ENCODE measurements around the gene GPA33.
"Not testable (repeated sequence)": the region's sequence is repeated elsewhere in the genome, so short reads cannot be mapped to it uniquely, and the experiment has no call there.

The GPA33 gene

DNA sequence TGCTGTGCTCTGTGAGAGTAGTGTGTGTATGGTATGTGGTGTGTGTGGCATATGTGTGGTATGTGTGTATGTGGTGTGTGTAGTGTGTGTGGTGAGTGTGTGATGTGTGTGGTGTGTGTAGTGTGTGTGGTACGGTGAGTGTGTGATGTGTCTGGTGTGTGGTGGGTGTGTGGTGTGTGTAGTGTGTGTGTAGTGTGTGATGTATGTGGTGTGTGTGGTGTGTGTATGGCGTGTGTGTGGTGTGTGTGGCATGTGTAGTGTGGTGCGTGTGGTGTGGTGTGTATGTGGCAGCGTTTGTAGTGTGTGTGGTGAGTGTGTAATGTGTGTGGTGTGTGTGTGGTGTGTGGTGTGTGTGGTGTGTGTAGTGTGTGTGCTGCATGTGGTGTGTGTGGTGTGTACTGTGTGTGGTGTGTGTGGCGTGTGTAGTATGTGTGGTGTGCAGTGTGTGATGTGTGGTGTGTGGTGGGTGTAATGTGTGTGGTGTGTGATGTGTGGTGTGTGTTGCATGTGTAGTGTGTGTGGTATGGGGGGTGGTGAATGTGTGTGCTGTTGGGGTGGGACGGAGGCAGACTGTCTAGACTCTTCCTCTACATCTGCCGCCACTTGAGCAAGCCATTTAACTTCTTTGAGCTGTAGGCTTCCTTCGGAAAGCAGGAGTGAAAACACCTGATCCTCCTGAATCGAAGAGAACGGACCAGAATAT, 33.5 kb downstream of the GPA33 start:
- no peak for DNase-seq (ENCODE audit: low spot score)

DNA sequence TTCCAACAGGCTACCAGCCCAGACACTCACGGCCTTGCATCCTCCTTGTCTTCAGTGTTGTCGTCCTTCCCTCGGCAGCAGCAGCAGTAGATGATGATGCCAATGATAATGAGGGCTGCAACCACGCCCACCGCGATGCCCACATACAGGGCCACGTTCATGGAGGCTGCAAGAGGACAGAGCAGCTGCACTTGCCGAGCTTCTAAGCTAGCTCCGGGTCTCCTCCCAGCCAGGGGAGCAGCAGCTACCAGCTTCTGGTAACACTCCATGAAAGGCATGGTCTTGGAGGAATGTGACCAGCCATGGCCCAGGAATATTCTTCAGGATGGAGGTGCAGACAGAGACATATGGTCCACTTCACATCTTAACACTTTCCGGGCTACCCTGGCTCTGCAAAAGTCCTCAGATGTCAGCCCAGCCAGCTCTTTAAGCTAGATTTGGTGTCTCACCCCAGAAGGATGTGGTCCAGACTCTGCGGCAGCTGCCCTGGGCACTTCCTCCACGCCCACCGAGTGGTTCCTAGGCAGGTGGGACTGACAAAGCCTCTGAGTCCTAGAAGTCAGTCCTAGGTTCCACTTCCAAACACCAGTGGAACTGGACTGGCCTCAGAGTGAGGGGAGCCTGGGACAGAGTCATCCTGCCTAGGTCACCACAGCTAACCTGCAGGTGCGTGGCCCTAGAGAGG, 35.1 kb downstream of the GPA33 start:
- DNase-seq (ENCODE audit: low spot score) = no peak

DNA sequence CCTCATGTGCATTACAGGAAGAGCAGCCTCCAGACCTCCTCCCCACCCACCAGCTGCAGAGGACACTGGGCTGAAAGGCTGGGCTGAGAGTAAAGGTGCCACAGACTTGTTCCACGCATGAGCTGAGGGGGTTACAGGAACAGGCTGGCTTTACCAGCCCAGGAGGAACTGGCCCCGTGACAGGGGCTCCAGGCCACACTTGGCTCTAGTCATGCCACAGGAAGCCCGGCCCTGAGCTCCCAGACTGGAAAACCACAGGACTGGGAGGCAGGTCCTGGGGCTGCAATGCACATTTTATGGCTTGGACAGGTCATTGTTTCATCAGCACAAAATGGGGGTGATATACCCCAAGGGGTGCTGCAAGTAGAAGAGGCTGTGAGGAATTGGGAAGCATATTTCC, 35.6 kb downstream of the GPA33 start:
- DNase-seq (ENCODE audit: low spot score) = no peak

DNA sequence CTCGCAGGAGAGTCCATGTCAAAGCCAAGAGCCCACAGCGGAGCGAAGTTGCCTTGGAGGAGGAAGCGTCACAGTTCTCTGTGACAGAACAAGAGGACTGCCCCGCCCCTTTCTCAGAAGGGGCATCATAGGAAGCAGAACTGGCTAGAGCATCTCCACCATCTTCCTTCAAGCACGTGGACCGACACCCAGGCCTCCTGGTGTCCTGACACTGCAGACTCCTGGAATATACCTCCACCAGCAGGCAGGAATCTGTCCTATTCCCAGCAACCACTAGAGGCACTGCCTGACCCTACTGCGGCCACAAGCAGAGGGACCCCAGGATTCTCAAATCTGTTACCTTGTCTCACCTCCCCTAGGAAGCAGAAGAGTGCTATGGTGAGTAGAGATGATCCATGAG, 37.8 kb downstream of the GPA33 start:
- DNase-seq (ENCODE audit: low spot score) = peak; percentile 65

DNA sequence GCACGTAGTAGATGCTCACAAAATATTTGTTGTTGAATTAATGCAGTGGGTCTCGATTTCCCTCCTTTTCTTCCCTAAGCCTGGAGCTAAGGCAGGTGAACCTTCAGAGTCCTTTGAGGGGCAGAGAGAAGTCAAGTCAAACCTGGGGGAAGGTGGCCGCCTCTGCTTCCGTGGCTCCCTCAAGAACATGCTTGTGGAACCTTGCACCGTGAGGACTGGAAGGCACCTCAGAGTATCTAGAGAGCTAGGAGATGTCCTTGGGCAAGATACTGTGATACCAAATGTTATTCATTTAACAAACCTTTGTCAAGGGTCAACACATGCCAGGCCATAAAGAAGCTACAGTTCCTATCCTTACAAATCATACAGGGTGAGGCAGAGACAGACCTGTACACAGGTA, 38.3 kb downstream of the GPA33 start:
- DNase-seq (ENCODE audit: low spot score) = no peak

DNA sequence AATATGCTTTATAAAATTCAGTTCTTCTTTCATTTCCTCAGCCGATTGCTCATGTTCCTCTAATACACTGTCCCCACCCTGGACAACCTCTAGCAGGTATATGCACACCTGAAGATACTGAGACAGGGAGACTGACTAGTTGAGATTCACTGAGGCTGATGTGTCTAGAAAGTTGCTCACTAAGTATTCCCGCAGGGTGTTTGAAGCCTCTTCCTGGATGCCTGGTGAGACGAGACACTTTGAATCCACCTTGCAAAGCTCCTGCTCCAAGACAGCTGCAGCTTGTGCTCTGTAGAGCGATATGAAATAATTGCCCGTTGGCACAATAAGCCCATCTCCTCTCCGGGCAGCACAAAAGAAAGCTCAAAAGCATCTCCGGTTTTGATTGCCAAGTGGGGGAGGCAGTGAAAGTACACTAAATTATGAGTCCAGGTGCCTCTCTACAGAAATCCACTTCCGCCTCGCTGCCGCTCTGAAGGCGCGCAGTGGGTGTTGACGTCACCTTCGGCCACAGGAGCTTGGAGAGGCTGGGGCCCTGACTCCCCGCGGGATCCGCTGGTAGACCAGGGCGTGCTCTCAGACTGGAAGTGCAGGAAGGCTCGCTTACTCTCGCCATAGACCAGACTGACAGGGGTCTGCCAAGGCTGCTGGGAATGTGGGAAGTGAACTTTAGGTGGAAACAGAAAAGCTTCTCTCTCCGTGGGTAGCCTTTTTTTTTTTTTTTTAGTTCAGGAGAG, 46.3 kb downstream of the GPA33 start:
- DNase-seq (ENCODE audit: low spot score) = no peak

DNA sequence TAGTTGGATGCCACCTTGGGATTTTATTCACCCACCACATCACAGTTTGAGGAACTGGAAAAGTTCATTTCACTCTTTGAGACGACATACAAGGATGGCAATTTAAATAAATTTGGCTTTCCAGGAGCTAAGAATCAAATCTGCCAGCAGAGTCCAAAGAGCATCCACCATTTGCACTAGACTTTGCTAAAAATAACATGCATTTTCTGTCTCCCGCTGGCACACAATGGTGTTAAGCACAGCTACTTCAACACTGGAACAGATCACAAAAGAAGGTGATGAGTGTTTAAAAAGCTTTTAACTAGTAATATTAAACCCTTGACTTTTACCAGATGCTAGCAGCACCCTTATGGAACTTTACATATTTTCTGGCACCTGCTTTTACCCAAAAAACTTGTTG, 56.5 kb downstream of the GPA33 start:
- no peak for DNase-seq (ENCODE audit: low spot score)

DNA sequence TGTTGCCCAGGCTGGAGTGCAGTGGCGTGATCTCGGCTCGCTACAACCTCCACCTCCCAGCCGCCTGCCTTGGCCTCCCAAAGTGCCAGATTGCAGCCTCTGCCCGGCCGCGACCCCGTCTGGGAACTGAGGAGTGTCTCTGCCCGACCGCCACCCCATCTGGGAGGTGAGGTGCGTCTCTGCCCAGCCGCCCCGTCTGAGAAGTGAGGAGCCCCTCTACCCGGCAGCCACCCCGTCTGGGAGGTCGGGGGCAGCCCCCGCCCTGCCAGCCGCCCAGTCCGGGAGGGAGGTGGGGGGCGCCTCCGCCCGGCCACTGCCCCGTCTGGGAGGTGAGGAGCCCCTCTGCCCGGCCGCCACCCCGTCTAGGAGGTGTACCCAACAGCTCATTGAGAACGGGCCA, 60.6 kb downstream of the GPA33 start:
- not testable (repeated sequence) for DNase-seq (ENCODE audit: low spot score)

DNA sequence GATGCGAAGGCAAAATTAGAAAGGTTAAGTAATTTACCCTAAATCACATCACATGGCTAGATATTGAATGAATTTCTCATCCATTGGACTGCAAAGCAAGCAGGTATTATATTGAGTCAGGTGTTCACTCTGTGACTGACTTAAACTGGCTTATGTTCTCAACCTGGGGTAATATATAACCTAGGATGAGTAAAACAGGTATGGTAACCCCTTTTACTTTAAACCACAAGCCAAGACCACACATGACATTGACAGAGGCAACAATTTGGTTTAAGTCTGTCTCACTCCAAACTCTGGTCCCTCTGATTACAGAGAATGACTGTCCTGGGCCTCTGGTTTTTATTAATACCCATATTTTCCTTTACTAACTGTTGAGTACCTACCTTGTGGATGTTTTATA, 67.8 kb downstream of the GPA33 start:
- no peak for DNase-seq (ENCODE audit: low spot score)

DNA sequence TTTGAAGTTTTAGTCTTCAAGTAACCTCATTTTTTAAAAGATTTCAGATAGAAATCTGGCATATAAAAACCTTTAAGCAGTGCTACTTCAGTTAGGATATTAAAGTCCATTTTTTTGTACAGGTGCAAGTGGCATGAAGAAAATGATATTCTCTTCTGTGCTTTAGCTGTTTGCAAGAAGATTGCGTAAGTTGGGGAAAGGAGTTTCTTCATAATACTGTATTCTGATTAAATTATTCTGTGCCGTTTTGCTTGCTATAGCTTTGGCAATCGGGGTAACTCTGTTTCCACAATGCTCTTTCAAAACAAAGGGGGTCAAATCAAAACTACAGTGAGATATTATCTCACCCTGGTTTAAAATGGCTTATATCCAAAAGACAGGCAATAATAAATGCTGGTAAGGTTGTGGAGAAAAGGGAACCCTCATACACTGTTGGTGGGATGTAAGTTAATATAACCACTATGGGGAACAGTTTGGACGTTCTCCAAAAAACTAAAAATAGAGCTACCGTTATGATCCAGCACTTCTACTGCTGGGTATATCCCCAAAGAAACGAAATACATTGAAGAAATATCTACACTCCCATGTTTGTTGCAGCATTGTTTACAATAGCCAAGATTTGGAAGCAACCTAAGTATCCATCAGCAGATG, 74.0 kb downstream of the GPA33 start:
- DNase-seq (ENCODE audit: low spot score) = no peak

DNA sequence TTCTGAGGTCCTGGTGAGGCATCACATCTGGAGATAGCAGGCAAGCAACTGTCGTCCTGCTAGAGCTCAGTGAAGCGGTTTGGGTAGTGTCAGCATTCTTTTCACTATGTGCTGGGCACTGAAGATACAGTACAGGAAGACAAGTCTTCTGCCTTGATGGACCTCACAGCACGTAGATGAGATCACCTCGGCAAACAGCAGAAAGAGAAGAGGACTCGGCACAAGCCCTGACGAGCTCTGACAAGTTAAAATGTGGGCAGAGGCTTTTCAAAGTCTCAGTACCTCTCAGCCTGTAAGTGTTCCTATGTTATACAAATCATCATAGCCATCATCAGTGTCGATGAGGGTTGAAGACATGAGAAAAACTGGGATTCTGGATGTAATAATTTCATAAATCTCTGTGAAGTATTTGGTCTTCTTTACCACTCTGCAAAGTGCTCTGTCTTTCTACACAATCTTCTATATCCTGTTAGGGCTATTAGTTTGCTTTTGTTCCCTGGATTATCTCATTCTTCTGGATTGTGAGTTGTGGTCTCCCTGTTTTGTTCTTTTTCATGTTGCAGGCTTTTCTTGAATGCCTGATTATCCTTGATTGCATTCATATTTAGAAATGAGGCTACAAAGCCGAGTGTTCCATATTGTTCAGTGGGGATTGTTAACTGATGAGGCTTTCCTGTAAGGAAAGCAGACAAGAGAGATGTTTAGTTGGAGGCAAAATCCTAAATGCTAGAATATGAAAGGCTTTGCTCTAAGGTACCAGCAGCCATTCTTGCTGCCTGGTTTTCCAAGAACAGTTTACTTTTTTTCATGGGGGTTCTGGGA, 76.9 kb downstream of the GPA33 start:
- DNase-seq (ENCODE audit: low spot score) = no peak

DNA sequence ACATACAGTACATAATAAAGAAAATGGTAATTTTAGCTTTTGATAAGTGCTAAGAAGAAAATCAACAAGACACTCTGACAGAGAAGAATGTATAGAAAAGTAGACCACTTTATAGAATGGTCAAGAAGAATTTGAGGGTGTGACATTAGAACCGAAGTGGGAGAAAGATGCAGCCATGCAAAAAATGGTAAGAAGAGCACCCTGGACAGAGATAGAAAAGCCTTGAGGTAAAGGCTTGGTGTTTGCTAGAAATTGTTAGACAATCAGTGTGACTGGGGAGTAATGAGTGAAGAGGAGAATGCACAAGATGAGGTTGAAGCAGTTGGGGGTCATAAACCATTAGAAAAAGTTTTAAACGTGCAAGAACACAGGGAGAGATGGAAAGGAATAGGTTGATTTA, 77.6 kb downstream of the GPA33 start:
- DNase-seq (ENCODE audit: low spot score) = no peak

DNA sequence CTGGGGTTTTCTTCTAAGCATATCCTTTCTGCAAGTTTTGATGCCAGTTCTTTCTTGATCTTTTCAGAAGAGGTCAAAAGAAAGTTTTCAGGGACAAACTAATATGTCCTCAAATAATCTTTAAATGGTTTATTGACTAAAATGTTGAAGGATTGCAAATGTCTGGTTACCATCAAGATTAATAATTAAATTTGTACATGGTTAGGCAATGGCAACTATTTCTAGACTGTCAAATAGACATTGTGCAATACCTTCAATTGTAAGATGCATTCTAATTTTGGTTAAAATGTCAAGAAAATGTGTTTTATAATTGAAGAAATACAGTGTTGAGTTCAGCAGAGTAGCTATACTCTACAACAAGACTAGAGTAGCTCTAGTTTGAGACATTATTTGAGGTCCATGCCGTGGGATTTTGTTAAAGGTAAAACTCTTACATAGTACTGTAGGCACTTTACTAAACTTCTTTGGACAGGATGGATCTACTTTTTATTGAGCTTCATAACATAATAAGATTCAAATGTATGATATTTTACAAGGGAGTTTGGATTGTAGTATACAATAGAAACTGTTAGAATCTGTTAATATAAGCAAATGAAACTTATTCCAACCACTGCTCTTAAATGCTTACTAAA, 78.5 kb downstream of the GPA33 start:
- DNase-seq (ENCODE audit: low spot score) = no peak

DNA sequence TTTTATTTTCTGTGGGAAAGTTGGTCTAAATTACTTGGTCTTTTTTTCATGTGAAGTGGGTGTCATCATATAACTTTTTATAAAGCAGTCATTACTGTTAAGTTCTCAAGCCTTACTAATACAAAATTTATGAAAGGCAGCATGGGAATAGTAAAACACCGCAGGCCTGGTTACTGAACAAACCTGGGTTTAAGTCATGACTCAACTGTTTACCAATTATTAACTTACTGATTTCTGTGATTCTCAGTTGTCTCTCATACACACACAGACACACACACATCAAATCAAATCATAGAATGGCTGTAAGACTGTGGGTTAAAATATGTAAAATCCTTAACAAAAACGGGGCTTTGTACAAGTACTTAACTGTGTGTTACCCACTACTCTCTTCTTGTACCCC, 86.5 kb downstream of the GPA33 start:
- no peak for DNase-seq (ENCODE audit: low spot score)
